ENCODE measurements around the gene CCL20. TPM values are rescaled to one million over a fixed set of nuclear protein-coding genes. Genes with fewer than 3 reads are reported as not detected.
A peak's percentile ranks its signal among the peaks of the same experiment; 100 is the strongest.

Gene CCL20
- total RNA-seq, 1 donor from 2014 or later: not detected

DNA sequence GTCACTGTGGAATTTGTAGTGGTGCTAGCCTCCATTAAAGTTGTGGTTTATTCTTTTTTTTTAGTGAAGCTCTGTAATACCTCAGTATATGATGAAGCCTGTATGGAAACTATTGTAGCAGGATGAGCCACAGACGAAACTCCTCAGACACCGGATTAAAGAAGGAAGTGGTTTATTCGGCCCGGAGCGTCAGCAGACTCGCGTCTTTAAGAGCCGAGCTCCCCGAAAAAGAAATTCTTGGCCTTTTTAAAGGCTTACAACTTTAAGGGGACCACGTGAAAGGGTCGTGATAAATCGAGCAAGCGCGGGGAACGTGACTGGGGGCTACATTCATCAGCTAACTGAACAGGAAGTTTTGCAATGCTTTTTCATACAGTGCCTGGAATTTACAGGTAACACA, 8.1 kb upstream of the CCL20 start:
- Mint-ChIP-seq H3K9me3 (ENCODE audit: unreplicated experiment) (peaks cover 2% of the 10 kb centered on the region), H3K27ac (ENCODE audit: unreplicated experiment) (peak overlapping the region; percentile 83), H3K27me3 (ENCODE audit: low read depth, unreplicated experiment) (no peaks in the 10 kb centered on the region), H3K36me3 (ENCODE audit: low read depth, unreplicated experiment) (no peaks in the 10 kb centered on the region), H3K4me1 (ENCODE audit: low read depth, unreplicated experiment) (peaks cover 13% of the 10 kb centered on the region), H3K4me3 (ENCODE audit: unreplicated experiment) (peak overlapping the region; percentile 17)
- peaks cover 4% of the 10 kb centered on the region for H3K4me1 ChIP-seq (ENCODE audit: insufficient read depth, low read length)
- H2AFZ ChIP-seq (ENCODE audit: low read depth, low read length): peak overlapping the region; percentile 5
- no peaks in the 10 kb centered on the region for H3K9me3 ChIP-seq (ENCODE audit: insufficient read depth, low read depth, low read length)
- no peaks in the 10 kb centered on the region for H3K79me2 ChIP-seq (ENCODE audit: insufficient read depth, low read length)
- H3K27ac ChIP-seq (ENCODE audit: low read depth, low read length): peak overlapping the region; percentile 22
- H3K36me3 ChIP-seq (ENCODE audit: insufficient read depth, low read length): no peaks in the 10 kb centered on the region
- no peaks in the 10 kb centered on the region for H4K20me1 ChIP-seq (ENCODE audit: insufficient read depth, low read length)
- DNase-seq (ENCODE audit: low read depth) (peak; percentile 14), FAIRE-seq (no peak)
- no peaks in the 10 kb centered on the region for H3K27me3 ChIP-seq (ENCODE audit: insufficient read depth, low read length)
- H3K4me3 ChIP-seq (ENCODE audit: insufficient read depth, low read depth, low read length): no peak overlapping the region
- TF ChIP-seq, protein P1, sequence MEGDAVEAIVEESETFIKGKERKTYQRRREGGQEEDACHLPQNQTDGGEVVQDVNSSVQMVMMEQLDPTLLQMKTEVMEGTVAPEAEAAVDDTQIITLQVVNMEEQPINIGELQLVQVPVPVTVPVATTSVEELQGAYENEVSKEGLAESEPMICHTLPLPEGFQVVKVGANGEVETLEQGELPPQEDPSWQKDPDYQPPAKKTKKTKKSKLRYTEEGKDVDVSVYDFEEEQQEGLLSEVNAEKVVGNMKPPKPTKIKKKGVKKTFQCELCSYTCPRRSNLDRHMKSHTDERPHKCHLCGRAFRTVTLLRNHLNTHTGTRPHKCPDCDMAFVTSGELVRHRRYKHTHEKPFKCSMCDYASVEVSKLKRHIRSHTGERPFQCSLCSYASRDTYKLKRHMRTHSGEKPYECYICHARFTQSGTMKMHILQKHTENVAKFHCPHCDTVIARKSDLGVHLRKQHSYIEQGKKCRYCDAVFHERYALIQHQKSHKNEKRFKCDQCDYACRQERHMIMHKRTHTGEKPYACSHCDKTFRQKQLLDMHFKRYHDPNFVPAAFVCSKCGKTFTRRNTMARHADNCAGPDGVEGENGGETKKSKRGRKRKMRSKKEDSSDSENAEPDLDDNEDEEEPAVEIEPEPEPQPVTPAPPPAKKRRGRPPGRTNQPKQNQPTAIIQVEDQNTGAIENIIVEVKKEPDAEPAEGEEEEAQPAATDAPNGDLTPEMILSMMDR (IDR thresholded peaks at IDR 0.05; ENCODE audit: insufficient read depth, low read depth, low read length): no peak
- no peak for TF ChIP-seq EZH2 (IDR thresholded peaks at IDR 0.05; ENCODE audit: insufficient read depth, low read length)
- H3K4me2 ChIP-seq (ENCODE audit: low read length): peak overlapping the region; percentile 18
- H3K9ac ChIP-seq (ENCODE audit: low read length): no peak overlapping the region

- Histone ChIP-seq H3K4me2 (ENCODE audit: low read length) (no peak overlapping the region), H3K27me3 (ENCODE audit: insufficient read depth, low read length) (no peaks in the 10 kb centered on the region), H4K20me1 (ENCODE audit: insufficient read depth, low read length) (no peaks in the 10 kb centered on the region), H3K36me3 (ENCODE audit: insufficient read depth, low read length) (no peaks in the 10 kb centered on the region), H3K27ac (ENCODE audit: low read depth, low read length) (no peak overlapping the region), H3K4me3 (ENCODE audit: insufficient read depth, low read depth, low read length) (no peak overlapping the region), H3K9me3 (ENCODE audit: insufficient read depth, low read depth, low read length) (no peaks in the 10 kb centered on the region), H3K4me1 (ENCODE audit: insufficient read depth, low read length) (peaks cover 4% of the 10 kb centered on the region), H3K9ac (ENCODE audit: low read length) (no peak overlapping the region), H2AFZ (ENCODE audit: low read depth, low read length) (no peak overlapping the region), H3K79me2 (ENCODE audit: insufficient read depth, low read length) (no peaks in the 10 kb centered on the region)
- Mint-ChIP-seq H3K4me3 (ENCODE audit: unreplicated experiment) (no peak overlapping the region), H3K27ac (ENCODE audit: unreplicated experiment) (no peak overlapping the region), H3K4me1 (ENCODE audit: low read depth, unreplicated experiment) (peaks cover 13% of the 10 kb centered on the region), H3K9me3 (ENCODE audit: unreplicated experiment) (peaks cover 4% of the 10 kb centered on the region), H3K27me3 (ENCODE audit: low read depth, unreplicated experiment) (no peaks in the 10 kb centered on the region), H3K36me3 (ENCODE audit: low read depth, unreplicated experiment) (no peaks in the 10 kb centered on the region)
- TF ChIP-seq, protein P1 (IDR thresholded peaks at IDR 0.05; ENCODE audit: insufficient read depth, low read depth, low read length): no peak
- no peak for TF ChIP-seq EZH2 (IDR thresholded peaks at IDR 0.05; ENCODE audit: insufficient read depth, low read length)
- DNase-seq (ENCODE audit: low read depth): no peak
- no peak for FAIRE-seq
Measured at GRCh38 chr2:227808936-227809335, 4.7 kb upstream of the CCL20 start.

GRCh38 chr2:227812001-227812400, 1.6 kb upstream of the CCL20 start:
- no peaks in the 10 kb centered on the region for H3K79me2 ChIP-seq (ENCODE audit: insufficient read depth, low read length)
- Mint-ChIP-seq H3K9me3 (ENCODE audit: unreplicated experiment) (peaks cover 2% of the 10 kb centered on the region), H3K4me3 (ENCODE audit: unreplicated experiment) (no peak overlapping the region), H3K27me3 (ENCODE audit: low read depth, unreplicated experiment) (no peaks in the 10 kb centered on the region), H3K36me3 (ENCODE audit: low read depth, unreplicated experiment) (no peaks in the 10 kb centered on the region), H3K4me1 (ENCODE audit: low read depth, unreplicated experiment) (peaks cover 4% of the 10 kb centered on the region), H3K27ac (ENCODE audit: unreplicated experiment) (no peak overlapping the region)
- no peak overlapping the region for H3K4me3 ChIP-seq (ENCODE audit: insufficient read depth, low read depth, low read length)
- no peak overlapping the region for H3K27ac ChIP-seq (ENCODE audit: low read depth, low read length)
- FAIRE-seq (no peak), DNase-seq (ENCODE audit: low read depth) (no peak)
- no peaks in the 10 kb centered on the region for H3K9me3 ChIP-seq (ENCODE audit: insufficient read depth, low read depth, low read length)
- no peak overlapping the region for H2AFZ ChIP-seq (ENCODE audit: low read depth, low read length)
- no peaks in the 10 kb centered on the region for H4K20me1 ChIP-seq (ENCODE audit: insufficient read depth, low read length)
- H3K4me2 ChIP-seq (ENCODE audit: low read length): no peak overlapping the region
- no peaks in the 10 kb centered on the region for H3K36me3 ChIP-seq (ENCODE audit: insufficient read depth, low read length)
- peaks cover 4% of the 10 kb centered on the region for H3K4me1 ChIP-seq (ENCODE audit: insufficient read depth, low read length)
- no peaks in the 10 kb centered on the region for H3K27me3 ChIP-seq (ENCODE audit: insufficient read depth, low read length)
- H3K9ac ChIP-seq (ENCODE audit: low read length): no peak overlapping the region
- TF ChIP-seq, protein P1 (IDR thresholded peaks at IDR 0.05; ENCODE audit: insufficient read depth, low read depth, low read length): no peak
- no peak for TF ChIP-seq EZH2 (IDR thresholded peaks at IDR 0.05; ENCODE audit: insufficient read depth, low read length)

Measured in astrocyte (in vitro differentiated cells and primary cell).